ENCODE measurements around the gene DEFB123.

The DEFB123 gene

DNA sequence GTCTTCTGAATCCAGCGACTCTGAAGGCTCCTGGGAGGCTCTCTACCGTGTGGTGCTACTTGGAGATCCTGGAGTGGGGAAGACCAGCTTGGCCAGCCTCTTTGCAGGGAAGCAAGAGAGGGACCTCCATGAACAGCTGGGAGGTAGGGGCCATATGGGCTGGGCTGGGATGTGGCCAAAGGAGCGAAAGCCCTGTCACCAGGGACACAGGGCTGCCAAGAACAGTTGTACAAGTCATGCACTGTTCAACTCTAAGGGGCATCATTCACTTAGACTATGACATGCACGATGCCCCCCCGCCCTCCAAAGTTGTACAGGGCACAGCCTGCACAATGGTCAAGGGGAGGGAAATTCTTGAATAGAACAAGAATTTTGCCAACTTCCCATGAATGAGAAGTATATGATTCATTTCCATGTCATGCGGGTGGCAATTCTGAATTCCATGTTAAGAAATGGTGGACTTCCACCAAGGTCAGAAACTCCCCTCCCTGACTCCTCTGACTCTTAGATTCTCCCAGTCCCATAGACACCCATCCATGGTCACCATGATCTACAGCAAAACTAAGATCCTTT lies 36.3 kb downstream of the DEFB123 start:
- no peak for DNase-seq (ENCODE audit: low read depth)
- TF ChIP-seq, protein P1, sequence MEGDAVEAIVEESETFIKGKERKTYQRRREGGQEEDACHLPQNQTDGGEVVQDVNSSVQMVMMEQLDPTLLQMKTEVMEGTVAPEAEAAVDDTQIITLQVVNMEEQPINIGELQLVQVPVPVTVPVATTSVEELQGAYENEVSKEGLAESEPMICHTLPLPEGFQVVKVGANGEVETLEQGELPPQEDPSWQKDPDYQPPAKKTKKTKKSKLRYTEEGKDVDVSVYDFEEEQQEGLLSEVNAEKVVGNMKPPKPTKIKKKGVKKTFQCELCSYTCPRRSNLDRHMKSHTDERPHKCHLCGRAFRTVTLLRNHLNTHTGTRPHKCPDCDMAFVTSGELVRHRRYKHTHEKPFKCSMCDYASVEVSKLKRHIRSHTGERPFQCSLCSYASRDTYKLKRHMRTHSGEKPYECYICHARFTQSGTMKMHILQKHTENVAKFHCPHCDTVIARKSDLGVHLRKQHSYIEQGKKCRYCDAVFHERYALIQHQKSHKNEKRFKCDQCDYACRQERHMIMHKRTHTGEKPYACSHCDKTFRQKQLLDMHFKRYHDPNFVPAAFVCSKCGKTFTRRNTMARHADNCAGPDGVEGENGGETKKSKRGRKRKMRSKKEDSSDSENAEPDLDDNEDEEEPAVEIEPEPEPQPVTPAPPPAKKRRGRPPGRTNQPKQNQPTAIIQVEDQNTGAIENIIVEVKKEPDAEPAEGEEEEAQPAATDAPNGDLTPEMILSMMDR (conservative IDR thresholded peaks at IDR 0.05; ENCODE audit: control insufficient read depth, insufficient read depth, low read depth, low read length), result no peak
- H3K4me3 ChIP-seq (ENCODE audit: control insufficient read depth, low read depth, low read length), result no peak overlapping the region

DNA sequence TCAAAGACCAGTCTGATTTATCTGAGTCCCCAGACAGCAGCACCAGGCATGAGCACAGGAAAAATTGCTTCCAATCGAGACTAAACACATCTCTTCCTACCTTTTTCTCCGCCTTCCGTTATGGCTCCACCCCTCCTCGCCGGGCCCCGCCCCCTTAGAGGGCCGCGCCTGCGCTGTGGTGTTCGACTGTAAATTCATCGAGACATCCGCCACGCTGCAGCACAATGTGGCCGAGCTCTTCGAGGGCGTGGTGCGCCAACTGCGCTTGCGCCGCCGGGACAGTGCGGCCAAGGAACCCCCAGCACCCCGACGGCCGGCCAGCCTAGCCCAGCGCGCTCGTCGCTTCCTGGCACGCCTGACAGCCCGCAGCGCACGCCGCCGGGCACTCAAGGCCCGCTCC lies 43.6 kb downstream of the DEFB123 start:
- no peak overlapping the region for H3K4me3 ChIP-seq (ENCODE audit: control insufficient read depth, low read depth, low read length)
- no peak for DNase-seq (ENCODE audit: low read depth)
- TF ChIP-seq, protein P1 (conservative IDR thresholded peaks at IDR 0.05; ENCODE audit: control insufficient read depth, insufficient read depth, low read depth, low read length), result no peak

DNA sequence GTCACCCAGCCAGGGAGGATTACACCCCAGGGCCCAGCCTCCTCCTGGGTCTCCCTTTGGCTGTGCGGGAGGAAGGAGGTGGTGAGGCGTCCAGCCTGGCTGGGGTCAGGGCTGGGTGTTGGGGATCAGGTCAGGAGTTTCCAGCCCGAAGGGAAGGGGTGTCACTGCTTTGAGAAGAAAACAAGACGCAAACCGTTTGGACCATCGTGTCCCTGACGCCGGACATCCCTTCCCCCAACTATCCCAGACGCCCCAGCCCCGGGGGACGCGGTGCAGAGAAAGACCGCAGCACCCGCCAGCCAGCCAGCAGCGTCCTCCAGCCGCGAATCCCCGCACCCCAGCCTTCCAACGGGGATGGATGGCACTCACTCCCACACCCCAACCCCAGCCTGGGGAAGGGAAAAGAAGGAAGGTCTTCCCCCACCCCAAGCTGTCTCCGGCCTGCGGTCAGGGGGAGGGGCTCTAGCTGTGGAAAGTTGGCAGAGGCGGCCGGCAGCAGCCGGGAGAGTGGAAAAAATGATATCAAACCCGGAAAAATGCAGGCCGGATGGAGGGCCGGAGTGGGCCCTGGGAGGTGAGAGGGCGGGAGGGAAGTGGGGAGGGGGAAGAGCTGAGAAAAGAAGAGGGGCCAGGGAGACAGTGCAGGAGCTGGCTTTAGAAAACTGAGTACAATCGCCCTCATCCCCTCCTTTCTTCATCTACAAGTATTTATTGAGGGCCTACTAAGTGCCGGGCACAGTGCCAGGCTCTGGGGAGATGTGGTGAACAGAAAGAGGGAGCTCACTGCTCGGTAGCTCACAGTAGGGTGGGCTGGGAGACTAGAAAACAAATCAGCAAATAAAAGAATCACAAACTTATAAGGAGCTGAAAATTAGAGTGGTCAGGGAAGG lies 45.3 kb downstream of the DEFB123 start:
- H3K4me3 ChIP-seq (ENCODE audit: control insufficient read depth, low read depth, low read length), result peak overlapping the region; percentile 12
- TF ChIP-seq, protein P1 (conservative IDR thresholded peaks at IDR 0.05; ENCODE audit: control insufficient read depth, insufficient read depth, low read depth, low read length), result no peak
- DNase-seq (ENCODE audit: low read depth), result peak; percentile 33

DNA sequence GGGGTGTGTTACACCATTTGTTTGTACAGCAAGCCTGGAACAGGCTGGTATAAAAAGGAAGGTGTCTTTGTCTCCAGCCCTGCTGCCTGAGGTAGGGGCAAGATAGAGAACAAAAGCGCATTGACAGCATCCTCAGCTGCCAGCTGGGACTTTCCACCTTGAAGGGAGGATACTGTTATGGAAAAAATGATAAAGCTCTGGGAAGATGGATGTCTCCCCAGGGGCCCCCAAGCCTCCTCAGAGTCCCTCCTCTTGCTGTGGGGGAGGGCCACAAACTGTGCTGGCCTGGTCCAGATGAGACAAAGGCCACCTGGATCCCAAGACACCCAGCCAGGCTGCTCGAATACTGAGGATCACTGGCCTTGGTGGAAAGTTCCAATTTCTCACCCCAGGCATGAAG lies 47.7 kb downstream of the DEFB123 start:
- no peak overlapping the region for H3K4me3 ChIP-seq (ENCODE audit: control insufficient read depth, low read depth, low read length)
- DNase-seq (ENCODE audit: low read depth), result no peak
- TF ChIP-seq, protein P1 (conservative IDR thresholded peaks at IDR 0.05; ENCODE audit: control insufficient read depth, insufficient read depth, low read depth, low read length), result no peak

DNA sequence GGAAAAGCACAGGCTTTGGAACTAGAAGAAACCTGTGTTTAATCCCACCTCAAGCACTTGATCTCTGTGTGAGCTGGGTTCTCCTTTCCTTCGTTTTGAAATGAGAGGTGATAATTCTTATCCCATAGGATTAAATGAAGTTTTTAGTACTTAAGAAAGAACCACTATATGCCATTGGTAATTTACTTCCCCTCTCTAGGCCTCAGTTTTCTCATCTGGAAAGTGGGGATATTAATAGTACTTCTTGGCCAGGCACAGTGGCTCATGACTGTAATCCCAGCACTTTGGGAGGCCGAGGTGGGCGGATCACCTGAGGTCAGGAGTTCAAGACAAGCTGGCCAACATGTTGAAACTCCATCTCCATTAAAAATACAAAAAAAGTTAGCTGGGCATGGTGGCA lies 48.7 kb downstream of the DEFB123 start:
- no peak for DNase-seq (ENCODE audit: low read depth)
- no peak overlapping the region for H3K4me3 ChIP-seq (ENCODE audit: control insufficient read depth, low read depth, low read length)
- TF ChIP-seq, protein P1 (conservative IDR thresholded peaks at IDR 0.05; ENCODE audit: control insufficient read depth, insufficient read depth, low read depth, low read length), result no peak

DNA sequence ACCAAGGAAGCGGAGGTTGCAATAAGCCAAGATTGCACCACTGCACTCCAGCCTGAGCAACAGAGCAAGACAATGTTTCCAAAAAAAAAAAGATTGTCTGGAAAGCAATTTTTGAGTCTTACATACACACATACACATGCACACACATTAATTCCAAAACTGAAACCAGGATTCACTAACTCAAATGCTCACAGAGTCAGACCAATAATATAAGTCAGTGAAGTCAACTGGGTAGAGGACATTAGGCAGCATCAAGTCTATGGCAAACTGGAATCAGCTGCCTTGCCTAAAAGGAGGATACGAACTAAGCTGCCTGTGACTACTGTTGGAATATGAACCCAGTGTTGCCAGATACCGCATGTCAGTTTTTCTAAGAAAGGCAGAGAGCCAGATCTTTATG lies 50.3 kb downstream of the DEFB123 start:
- H3K4me3 ChIP-seq (ENCODE audit: control insufficient read depth, low read depth, low read length), result no peak overlapping the region
- DNase-seq (ENCODE audit: low read depth), result no peak
- TF ChIP-seq, protein P1 (conservative IDR thresholded peaks at IDR 0.05; ENCODE audit: control insufficient read depth, insufficient read depth, low read depth, low read length), result no peak

Measured in fibroblast of mammary gland (primary cell).